Caco-2 (cell line): ENCODE results near the gene HHAT. TPM values are rescaled to one million over a fixed set of nuclear protein-coding genes. Genes with fewer than 3 reads are reported as not detected.

ENCODE experiments used
- BruUV-seq: library from RNA; stranded (reverse); fragments of 400-500 nt; replicated peaks from 2 replicates; lab custom pipeline; 2021; lab: Mats Ljungman, UMichigan
- CTCF ChIA-PET: fragments of 300-600 bp; sonication (Branson Sonifier 250); formaldehyde crosslinking; loops from one replicate; lab custom pipeline; 2022; ENCODE audit warnings: antibody characterized with exemption; lab: Charles Lee
- POLR2A ChIA-PET: fragments of 300-600 bp; sonication (Branson Sonifier 250); formaldehyde crosslinking; loops from one replicate; lab custom pipeline; 2022; ENCODE audit warnings: antibody characterized with exemption; lab: Charles Lee
- DNase-seq, 2 experiments: peaks; one replicate each; pipeline versions ENCODE4 v3.0.0 to v3.0.0-alpha.2; 2020 to 2022
- H3K27me3 ChIP-seq: replicated peaks from 2 replicates; pipeline ENCODE4 v1.6.0; 2011; ENCODE audit warnings: low read length; ENCODE audit not compliant: control insufficient read depth, insufficient read depth
- H3K36me3 ChIP-seq: 2 replicates; pipeline ENCODE4 v1.5.1; 2011; ENCODE audit warnings: low read length; ENCODE audit not compliant: control insufficient read depth, insufficient read depth
- H3K4me1 ChIP-seq: fragments of 250-450 bp; sonication (Bioruptor Pico); 2 replicates; pipeline ENCODE4 v1.5.1; 2020; ENCODE audit warnings: mild to moderate bottlenecking
- H3K4me3 ChIP-seq: 2 replicates; pipeline ENCODE4 v1.5.1; 2011; ENCODE audit warnings: low read depth, mild to moderate bottlenecking, control low read depth, low read length
- H3K9me3 ChIP-seq: fragments of 250-450 bp; sonication (Bioruptor Pico); 2 replicates; pipeline ENCODE4 v1.5.1; 2020; ENCODE audit warnings: mild to moderate bottlenecking, moderate library complexity
- H3K27ac Mint-ChIP-seq: one replicate; pipeline ENCODE4 v1.8.0; 2022; ENCODE audit warnings: mixed read lengths; ENCODE audit not compliant: unreplicated experiment
- H3K27me3 Mint-ChIP-seq: one replicate; pipeline ENCODE4 v1.8.0; 2022; ENCODE audit warnings: mixed read lengths; ENCODE audit not compliant: insufficient read depth, unreplicated experiment
- H3K36me3 Mint-ChIP-seq: one replicate; pipeline ENCODE4 v1.8.0; 2022; ENCODE audit warnings: mild to moderate bottlenecking, mixed read lengths; ENCODE audit not compliant: insufficient read depth, unreplicated experiment
- H3K4me1 Mint-ChIP-seq: one replicate; pipeline ENCODE4 v1.8.0; 2022; ENCODE audit warnings: low read depth, mixed read lengths; ENCODE audit not compliant: unreplicated experiment
- H3K4me3 Mint-ChIP-seq: one replicate; pipeline ENCODE4 v1.8.0; 2022; ENCODE audit warnings: mild to moderate bottlenecking, moderate library complexity, mixed read lengths; ENCODE audit not compliant: unreplicated experiment
- H3K9me3 Mint-ChIP-seq: one replicate; pipeline ENCODE4 v1.8.0; 2022; ENCODE audit warnings: mixed read lengths; ENCODE audit not compliant: unreplicated experiment
- intact Hi-C: fragments of 100-400 bp; cut with micrococcal nuclease; formaldehyde crosslinking; loops from one replicate; pipeline ENCODE4 v1.10.0; 2022; ENCODE audit not compliant: unreplicated experiment
- total RNA-seq: library from RNA; stranded (reverse); gene quantifications from 2 replicates; pipeline ENCODE4 v1.2.3, GENCODE V29; 2022
- TF ChIP-seq, protein P1 (sequence below), 2 experiments: fragments of 200-600 bp in 1 of 2; IDR thresholded peaks; 1 replicate in 1 of 2; 2 replicates in 1 of 2; pipeline versions ENCODE4 v1.5.1 to v1.8.0; 2011 to 2022; ENCODE audit warnings: antibody characterized with exemption in 1 of 2, control low read depth in 1 of 2, inconsistent platforms in 1 of 2, low read depth in 1 of 2, low read length in 1 of 2, mild to moderate bottlenecking in 1 of 2, moderate library complexity in 1 of 2; ENCODE audit not compliant: insufficient read depth in 1 of 2, severe bottlenecking in 1 of 2, unreplicated experiment in 1 of 2

HHAT gene
- total RNA-seq, 1 experiment from 2014 or later = 3.9 TPM

DNA sequence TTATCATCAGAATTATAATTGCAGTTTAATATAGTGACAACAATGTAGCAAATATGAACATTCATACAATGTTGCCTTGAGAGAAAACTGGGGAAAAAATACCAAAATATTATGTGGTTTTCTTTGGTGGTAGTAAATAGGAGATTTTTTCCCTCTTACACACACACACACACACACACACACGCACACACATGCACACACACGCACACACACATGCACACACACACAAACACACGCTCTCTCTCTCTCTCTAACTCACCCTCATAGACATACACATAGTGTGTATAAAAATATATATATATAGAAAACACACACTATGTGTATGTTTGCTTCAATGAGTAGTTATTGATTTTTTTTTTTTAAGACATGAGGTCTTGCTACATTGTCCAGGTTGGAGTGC lies 211.6 kb downstream of the HHAT start:
- no peaks in the 10 kb centered on the region for H3K36me3 Mint-ChIP-seq
- no peak for DNase-seq
- no TSS peak for BruUV-seq
- no peaks in the 10 kb centered on the region for H3K4me1 Mint-ChIP-seq
- peaks cover 23% of the 10 kb centered on the region for H3K27me3 Mint-ChIP-seq
- intact Hi-C loops = no loop called here
- ChIA-PET CTCF (no interaction called here), POLR2A (no interaction called here)
- no peaks in the 10 kb centered on the region for H3K9me3 Mint-ChIP-seq
- Histone ChIP-seq H3K9me3 (no peaks in the 10 kb centered on the region), H3K27me3 (no peaks in the 10 kb centered on the region), H3K36me3 (no peaks in the 10 kb centered on the region), H3K4me1 (no peaks in the 10 kb centered on the region), H3K4me3 (no peak overlapping the region)
- TF ChIP-seq, protein P1, sequence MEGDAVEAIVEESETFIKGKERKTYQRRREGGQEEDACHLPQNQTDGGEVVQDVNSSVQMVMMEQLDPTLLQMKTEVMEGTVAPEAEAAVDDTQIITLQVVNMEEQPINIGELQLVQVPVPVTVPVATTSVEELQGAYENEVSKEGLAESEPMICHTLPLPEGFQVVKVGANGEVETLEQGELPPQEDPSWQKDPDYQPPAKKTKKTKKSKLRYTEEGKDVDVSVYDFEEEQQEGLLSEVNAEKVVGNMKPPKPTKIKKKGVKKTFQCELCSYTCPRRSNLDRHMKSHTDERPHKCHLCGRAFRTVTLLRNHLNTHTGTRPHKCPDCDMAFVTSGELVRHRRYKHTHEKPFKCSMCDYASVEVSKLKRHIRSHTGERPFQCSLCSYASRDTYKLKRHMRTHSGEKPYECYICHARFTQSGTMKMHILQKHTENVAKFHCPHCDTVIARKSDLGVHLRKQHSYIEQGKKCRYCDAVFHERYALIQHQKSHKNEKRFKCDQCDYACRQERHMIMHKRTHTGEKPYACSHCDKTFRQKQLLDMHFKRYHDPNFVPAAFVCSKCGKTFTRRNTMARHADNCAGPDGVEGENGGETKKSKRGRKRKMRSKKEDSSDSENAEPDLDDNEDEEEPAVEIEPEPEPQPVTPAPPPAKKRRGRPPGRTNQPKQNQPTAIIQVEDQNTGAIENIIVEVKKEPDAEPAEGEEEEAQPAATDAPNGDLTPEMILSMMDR (IDR thresholded peaks at IDR 0.05; ENCODE audit: insufficient read depth in 1 of 2, low read depth in 1 of 2, low read length in 1 of 2, severe bottlenecking in 1 of 2, unreplicated experiment in 1 of 2) = no peak
- no peak overlapping the region for H3K27ac Mint-ChIP-seq
- no peak overlapping the region for H3K4me3 Mint-ChIP-seq

DNA sequence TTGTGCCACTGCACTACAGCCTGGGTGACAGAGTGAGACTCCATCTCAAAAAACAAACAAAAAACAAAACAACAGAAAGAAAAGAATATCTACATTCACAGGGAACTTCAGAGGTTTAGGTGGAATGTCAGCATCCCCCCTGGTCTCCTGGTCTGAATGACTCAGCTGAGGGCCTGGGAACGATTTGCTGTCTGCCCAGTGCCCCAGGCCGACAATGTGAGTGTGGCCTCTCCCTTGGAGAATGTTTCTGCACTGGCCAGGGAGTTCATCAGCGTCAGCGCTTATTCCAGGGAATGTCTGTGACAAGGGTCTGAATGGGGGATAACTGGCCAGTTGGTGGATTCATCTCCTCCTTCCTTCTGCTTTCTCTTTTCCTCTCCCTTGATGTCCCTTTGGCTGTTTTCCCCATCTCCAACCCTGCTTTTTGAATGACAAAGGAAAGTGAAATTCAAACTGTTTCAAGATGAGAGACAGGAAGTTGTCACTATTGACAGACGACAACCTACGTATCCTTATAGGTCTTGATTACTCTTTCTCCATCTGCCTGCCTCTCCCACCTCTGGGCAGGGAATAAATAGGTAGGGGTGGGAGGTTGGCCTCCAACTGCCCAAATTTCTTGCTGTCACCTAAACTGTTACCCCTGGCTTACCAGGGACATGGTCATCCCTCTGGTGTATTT lies 213.1 kb downstream of the HHAT start:
- Mint-ChIP-seq H3K36me3 (no peaks in the 10 kb centered on the region), H3K4me3 (no peak overlapping the region), H3K9me3 (no peaks in the 10 kb centered on the region), H3K4me1 (no peaks in the 10 kb centered on the region), H3K27ac (no peak overlapping the region), H3K27me3 (peaks cover 24% of the 10 kb centered on the region)
- Histone ChIP-seq H3K27me3 (no peaks in the 10 kb centered on the region), H3K9me3 (no peaks in the 10 kb centered on the region), H3K4me3 (no peak overlapping the region), H3K36me3 (no peaks in the 10 kb centered on the region), H3K4me1 (no peaks in the 10 kb centered on the region)
- BruUV-seq = no TSS peak
- intact Hi-C loops = no loop called here
- POLR2A ChIA-PET = no interaction called here
- TF ChIP-seq, protein P1 (IDR thresholded peaks at IDR 0.05; ENCODE audit: insufficient read depth in 1 of 2, low read depth in 1 of 2, low read length in 1 of 2, severe bottlenecking in 1 of 2, unreplicated experiment in 1 of 2) = no peak
- DNase-seq = no peak
- CTCF ChIA-PET = no interaction called here

DNA sequence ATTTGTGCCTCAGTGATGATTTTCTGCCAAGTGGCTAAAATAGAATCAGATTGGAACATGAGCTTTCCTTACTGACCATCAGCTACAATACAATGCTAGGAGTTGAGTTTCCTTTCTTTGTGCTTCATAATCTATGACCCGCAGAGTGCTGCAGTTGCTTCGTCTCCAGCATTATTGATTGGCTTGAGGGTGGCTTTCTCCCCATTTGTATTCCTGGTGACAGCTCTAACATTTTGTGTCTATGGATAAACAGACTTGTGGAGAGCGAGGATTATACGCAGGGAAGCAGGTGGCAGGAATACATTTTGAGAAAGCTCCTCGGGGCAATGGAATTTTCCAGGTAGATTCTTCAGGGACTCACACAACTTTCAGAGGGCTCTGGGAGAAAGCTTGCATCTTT lies 223.2 kb downstream of the HHAT start:
- Histone ChIP-seq H3K27me3 (no peaks in the 10 kb centered on the region), H3K4me1 (no peaks in the 10 kb centered on the region), H3K9me3 (no peaks in the 10 kb centered on the region), H3K36me3 (no peaks in the 10 kb centered on the region), H3K4me3 (no peak overlapping the region)
- Mint-ChIP-seq H3K9me3 (no peaks in the 10 kb centered on the region), H3K36me3 (no peaks in the 10 kb centered on the region), H3K4me3 (no peak overlapping the region), H3K27ac (no peak overlapping the region), H3K27me3 (peaks cover 12% of the 10 kb centered on the region), H3K4me1 (no peaks in the 10 kb centered on the region)
- ChIA-PET POLR2A (no interaction called here), CTCF (no interaction called here)
- intact Hi-C loops = no loop called here
- TF ChIP-seq, protein P1 (IDR thresholded peaks at IDR 0.05; ENCODE audit: insufficient read depth in 1 of 2, low read depth in 1 of 2, low read length in 1 of 2, severe bottlenecking in 1 of 2, unreplicated experiment in 1 of 2) = no peak
- DNase-seq = no peak
- BruUV-seq = no TSS peak
